K562 (cell line): ENCODE measurements around the gene PDE6B. TPM values are rescaled to one million over a fixed set of nuclear protein-coding genes. Genes with fewer than 3 reads are reported as not detected.

Source experiments
- ATAC-seq: fragments of 200-7000 bp; cut with Tn5 transposase; 3 replicates; pipeline ENCODE4 v1.9.1; 2020; ENCODE audit warnings: moderate library complexity
- BruUV-seq: library from RNA; stranded (reverse); fragments of 400-500 nt; replicated peaks from 2 replicates; lab custom pipeline; 2021; lab: Mats Ljungman, UMichigan
- CTCF ChIA-PET: fragments of 300-600 bp; formaldehyde crosslinking; extraction: SDS; loops from one replicate; lab custom pipeline; 2021; ENCODE audit warnings: low intra/inter-chr PET ratio; lab: Yijun Ruan, JAX
- POLR2A ChIA-PET: fragments of 300-600, 350-650 bp; sonication (Branson Sonifier 250); formaldehyde crosslinking; extraction: SDS; loops from one replicate; lab custom pipeline; 2021; ENCODE audit warnings: antibody characterized with exemption, inconsistent platforms; lab: Yijun Ruan, JAX
- DNase-seq, 4 experiments: peaks; one replicate each; pipeline versions ENCODE4 v3.0.0 to v3.0.0-alpha.2; 2011 to 2018; ENCODE audit warnings: low spot score in 3 of 4, mixed read lengths in 3 of 4; ENCODE audit errors: extremely low read depth in 1 of 4
- FAIRE-seq: peaks from 2 replicates; lab custom pipeline; 2011; peaks lifted over from hg19 to GRCh38; lab: Jason Lieb, UNC
- H2AFZ ChIP-seq: 2 replicates; pipeline ENCODE4 v1.6.0; 2011; ENCODE audit warnings: low read depth, low read length, control low read depth, inconsistent platforms
- H3K27ac ChIP-seq: fragments of 200-600 bp; 3 replicates; pipeline ENCODE4 v1.8.0; 2011; ENCODE audit warnings: low read depth, mild to moderate bottlenecking, control low read depth, inconsistent platforms, low read length, moderate library complexity, mixed read lengths; ENCODE audit errors: extremely low read depth
- H3K27me3 ChIP-seq, 2 experiments: fragments of 300-600 bp in 1 of 2; 2 replicates in 1 of 2; 3 replicates in 1 of 2; pipeline versions ENCODE4 v1.6.0 to v1.8.0; 2011; ENCODE audit warnings: inconsistent platforms in 2 of 2, low read length in 2 of 2, mild to moderate bottlenecking in 1 of 2, mixed read lengths in 1 of 2, moderate library complexity in 1 of 2; ENCODE audit not compliant: control insufficient read depth in 2 of 2, insufficient read depth in 2 of 2
- H3K36me3 ChIP-seq: fragments of 300-600 bp; 3 replicates; pipeline ENCODE4 v1.8.0; 2011; ENCODE audit warnings: mild to moderate bottlenecking, low read length, inconsistent platforms; ENCODE audit not compliant: control insufficient read depth, insufficient read depth
- H3K4me1 ChIP-seq, 2 experiments: fragments of 200-600 bp in 1 of 2; replicated peaks in 1 of 2; 2 replicates in 1 of 2; 3 replicates in 1 of 2; pipeline versions ENCODE4 v1.5.1 to v1.8.0; 2011; ENCODE audit warnings: inconsistent platforms in 2 of 2, low read length in 2 of 2, mild to moderate bottlenecking in 1 of 2, mixed read lengths in 1 of 2, moderate library complexity in 1 of 2; ENCODE audit not compliant: control insufficient read depth in 2 of 2, insufficient read depth in 2 of 2
- H3K4me2 ChIP-seq: 2 replicates; pipeline ENCODE4 v1.6.1; 2011; ENCODE audit warnings: low read length, control low read depth, inconsistent platforms, mixed read lengths; ENCODE audit not compliant: insufficient read depth
- H3K4me3 ChIP-seq: fragments of 200-600 bp; sonication (generic), shearing (Covaris generic); 2 replicates; pipeline ENCODE4 v1.5.1; 2016; ENCODE audit warnings: control low read depth, inconsistent platforms
- H3K79me2 ChIP-seq: fragments of 200-600 bp; 3 replicates; pipeline ENCODE4 v1.8.0; 2011; ENCODE audit warnings: low read length, inconsistent platforms; ENCODE audit not compliant: control insufficient read depth, insufficient read depth
- H3K9ac ChIP-seq, 2 experiments: 2 replicates each; pipeline versions ENCODE4 v1.6.0 to v1.6.1; 2011; ENCODE audit warnings: low read depth in 2 of 2, low read length in 2 of 2, control low read depth in 1 of 2, inconsistent platforms in 1 of 2, mild to moderate bottlenecking in 1 of 2, mixed read lengths in 1 of 2; ENCODE audit not compliant: insufficient read depth in 1 of 2
- H3K9me1 ChIP-seq: one replicate; pipeline ENCODE4 v1.6.0; 2011; ENCODE audit warnings: inconsistent platforms, mild to moderate bottlenecking, low read length, moderate library complexity; ENCODE audit not compliant: control insufficient read depth, insufficient read depth
- H3K9me3 ChIP-seq: replicated peaks from 2 replicates; pipeline ENCODE4 v1.5.1; 2011; ENCODE audit warnings: low read depth, low read length, inconsistent platforms; ENCODE audit not compliant: control insufficient read depth, insufficient read depth
- H4K20me1 ChIP-seq: replicated peaks from 2 replicates; pipeline ENCODE4 v1.6.1; 2011; ENCODE audit warnings: low read length, inconsistent platforms, mixed read lengths; ENCODE audit not compliant: control insufficient read depth, insufficient read depth
- GABPB1 ChIP-seq: sonication (generic); formaldehyde crosslinking; IDR thresholded peaks from 2 replicates; pipeline ENCODE4 v1.8.0; 2022; ENCODE audit warnings: mild to moderate bottlenecking, missing genetic modification reagents
- PYGO2 ChIP-seq: fragments of 450-650 bp; IDR thresholded peaks from 2 replicates; pipeline ENCODE4 v1.6.1; 2016; ENCODE audit warnings: mild to moderate bottlenecking, missing genetic modification characterization, moderate library complexity, missing compliant biosample characterization
- WGBS: fragments of 100-300 bp; shearing (Covaris generic); methylation state at CpG from one replicate; pipeline ENCODE4 v1.1.6; 2016; ENCODE audit warnings: low coverage, mixed read lengths; ENCODE audit not compliant: insufficient coverage; ENCODE audit errors: missing lambda C conversion rate; 5-methylcytosine and 5-hydroxymethylcytosine counted together
- in situ Hi-C: fragments of 300-500 bp; cut with MboI; formaldehyde crosslinking; loops from 4 replicates; pipeline ENCODE4 v1.15.0; 2018; ENCODE audit warnings: inconsistent platforms, mixed read lengths
- intact Hi-C: fragments of 100-400 bp; cut with micrococcal nuclease; formaldehyde crosslinking; loops from 2 replicates; pipeline ENCODE4 v1.14.2; 2022
- polyA plus RNA-seq, 8 experiments: library from polyadenylated mRNA; depleted of rRNA in 4 of 8; stranded (reverse) in 5 of 8; unstranded in 3 of 8; fragments of >200 nt; fragmentation: Nextera tagmentation in 2 of 8; fragmentation: Illumina TruSeq in 1 of 8; extraction: Ambion mirVana in 2 of 8; extraction: Trizol in 1 of 8; gene quantifications; 2 replicates each; pipeline versions ENCODE4 v1.2.1 to v1.2.3, GENCODE V29; 2011 to 2014; ENCODE audit warnings: inconsistent platforms in 1 of 8, missing spikeins in 1 of 8
- total RNA-seq, 7 experiments: library from RNA; depleted of rRNA in 6 of 7; stranded (reverse); fragments of >200 nt in 6 of 7; fragmentation: Illumina TruSeq in 2 of 7; extraction: Trizol in 2 of 7; gene quantifications; 2 replicates each; pipeline versions ENCODE4 v1.2.1 to v1.2.3, GENCODE V29; 2011 to 2021; ENCODE audit warnings: low replicate concordance in 1 of 7
- TF ChIP-seq, protein P1 (sequence below): fragments of 250-450 bp; sonication (Bioruptor Pico); IDR thresholded peaks from 2 replicates; pipeline ENCODE4 v1.8.0; 2022; ENCODE audit warnings: inconsistent platforms

The PDE6B gene
- total and polyA plus RNA-seq, 9 of the 15 experiments (the other 6 are each of a cell fraction or from before 2014, with no cell fraction given) = 0.04 TPM; not detected in 8

DNA sequence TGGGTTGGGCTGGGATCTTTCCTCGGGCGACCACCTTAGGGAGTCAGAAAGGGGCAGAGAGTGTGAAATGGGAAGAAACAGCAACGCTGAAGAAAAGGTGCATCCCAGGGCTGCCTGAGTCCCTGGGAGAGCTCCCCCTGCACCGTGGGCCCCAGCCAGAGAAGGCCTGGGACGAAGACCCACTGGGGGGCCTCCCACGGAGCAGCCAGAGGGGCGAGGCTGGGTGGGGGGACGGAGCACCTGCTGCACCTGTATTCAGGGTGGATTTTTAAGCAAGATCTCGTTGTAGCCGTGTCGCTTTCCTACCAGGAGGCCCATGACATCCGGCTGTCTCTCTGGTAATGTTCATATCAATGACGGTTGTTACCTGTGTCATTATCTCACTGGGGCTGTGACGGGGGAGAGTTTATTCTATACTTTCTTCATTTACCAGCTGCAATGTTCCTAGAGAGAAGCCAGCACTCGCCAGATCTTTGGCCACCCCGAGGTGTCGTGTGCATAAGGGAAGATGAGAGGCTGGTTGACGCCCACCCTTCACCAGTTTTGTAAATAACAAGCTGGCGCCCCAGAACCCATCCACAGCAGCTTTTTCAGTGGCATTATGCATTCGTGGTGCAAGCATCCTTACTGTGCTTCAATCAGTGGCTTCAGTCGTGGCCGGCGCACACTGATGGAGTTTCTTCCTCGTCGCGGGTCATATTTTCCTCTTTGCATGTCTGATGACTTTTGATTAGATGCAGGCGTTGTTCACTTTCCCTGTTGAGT lies 74.6 kb downstream of the PDE6B start:
- no peak for FAIRE-seq
- DNase-seq = no peak
- Histone ChIP-seq H3K27ac (peak overlapping the region; percentile 29; the same call in 1 of the 3 replicates), H3K9ac (peak overlapping the region in 1 of 2 experiments; percentile 60; a peak in 1 of 4 replicates), H3K4me2 (peak overlapping the region; percentile 59; the same call in 1 of the 2 replicates), H3K4me3 (no peak overlapping the region), H3K79me2 (no peaks in the 10 kb centered on the region), H3K36me3 (no peaks in the 10 kb centered on the region), H3K9me3 (no peaks in the 10 kb centered on the region), H2AFZ (peak overlapping the region; percentile 52; the same call in 1 of the 2 replicates), H4K20me1 (no peaks in the 10 kb centered on the region), H3K4me1 (peaks cover 25 to 53% of the 10 kb centered on the region in 2 experiments; a peak in 4 of 5 replicates), H3K9me1 (peaks cover 3% of the 10 kb centered on the region), H3K27me3 (no peaks in the 10 kb centered on the region)
- no TSS peak for BruUV-seq
- in situ Hi-C loops = no loop called here
- intact Hi-C loops = no loop called here
- POLR2A ChIA-PET = interaction anchor here (1.5 to 2.4 kb wide), 2 partner anchors 9 to 11 kb away, joined by 4 to 7 read pairs; no protein-coding TSS in a partner anchor
- CTCF ChIA-PET = no interaction called here
- TF ChIP-seq PYGO2 (tag) (no peak), GABPB1 (CRISPR knock-in tag) (0 out of 2 replicates have a peak, but pooled peaks have one; percentile 7)
- TF ChIP-seq, protein P1, sequence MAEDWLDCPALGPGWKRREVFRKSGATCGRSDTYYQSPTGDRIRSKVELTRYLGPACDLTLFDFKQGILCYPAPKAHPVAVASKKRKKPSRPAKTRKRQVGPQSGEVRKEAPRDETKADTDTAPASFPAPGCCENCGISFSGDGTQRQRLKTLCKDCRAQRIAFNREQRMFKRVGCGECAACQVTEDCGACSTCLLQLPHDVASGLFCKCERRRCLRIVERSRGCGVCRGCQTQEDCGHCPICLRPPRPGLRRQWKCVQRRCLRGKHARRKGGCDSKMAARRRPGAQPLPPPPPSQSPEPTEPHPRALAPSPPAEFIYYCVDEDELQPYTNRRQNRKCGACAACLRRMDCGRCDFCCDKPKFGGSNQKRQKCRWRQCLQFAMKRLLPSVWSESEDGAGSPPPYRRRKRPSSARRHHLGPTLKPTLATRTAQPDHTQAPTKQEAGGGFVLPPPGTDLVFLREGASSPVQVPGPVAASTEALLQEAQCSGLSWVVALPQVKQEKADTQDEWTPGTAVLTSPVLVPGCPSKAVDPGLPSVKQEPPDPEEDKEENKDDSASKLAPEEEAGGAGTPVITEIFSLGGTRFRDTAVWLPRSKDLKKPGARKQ = no peak
- 56% methylated on average over 24 of the region's 27 CpGs for WGBS
- ATAC-seq = no peak
